Measurements from ENCODE around the gene FIBCD1.

- no peak for TF ChIP-seq CTCF (optimal IDR thresholded peaks at IDR 0.05 in 1 of 3, IDR thresholded peaks at IDR 0.05 in 1 of 3, conservative IDR thresholded peaks at IDR 0.05 in 1 of 3; ENCODE audit: extremely low read depth in 1 of 3, insufficient read depth in 2 of 3, low read length in 3 of 3)
- TF ChIP-seq EZH2 (IDR thresholded peaks at IDR 0.05; ENCODE audit: low read length) = no peak
Measured at GRCh38 chr9:130884111-130884531, 54.9 kb downstream of the FIBCD1 start.

All from keratinocyte (primary cell).